NCI-H2227 (cell line): Measurements from ENCODE around the gene PGLYRP4.

Experiments used
- DNase-seq: peaks from one replicate; lab custom pipeline; 2025; ENCODE audit not compliant: unreplicated experiment; lab: John Stamatoyannopoulos, UW

Gene PGLYRP4

DNA sequence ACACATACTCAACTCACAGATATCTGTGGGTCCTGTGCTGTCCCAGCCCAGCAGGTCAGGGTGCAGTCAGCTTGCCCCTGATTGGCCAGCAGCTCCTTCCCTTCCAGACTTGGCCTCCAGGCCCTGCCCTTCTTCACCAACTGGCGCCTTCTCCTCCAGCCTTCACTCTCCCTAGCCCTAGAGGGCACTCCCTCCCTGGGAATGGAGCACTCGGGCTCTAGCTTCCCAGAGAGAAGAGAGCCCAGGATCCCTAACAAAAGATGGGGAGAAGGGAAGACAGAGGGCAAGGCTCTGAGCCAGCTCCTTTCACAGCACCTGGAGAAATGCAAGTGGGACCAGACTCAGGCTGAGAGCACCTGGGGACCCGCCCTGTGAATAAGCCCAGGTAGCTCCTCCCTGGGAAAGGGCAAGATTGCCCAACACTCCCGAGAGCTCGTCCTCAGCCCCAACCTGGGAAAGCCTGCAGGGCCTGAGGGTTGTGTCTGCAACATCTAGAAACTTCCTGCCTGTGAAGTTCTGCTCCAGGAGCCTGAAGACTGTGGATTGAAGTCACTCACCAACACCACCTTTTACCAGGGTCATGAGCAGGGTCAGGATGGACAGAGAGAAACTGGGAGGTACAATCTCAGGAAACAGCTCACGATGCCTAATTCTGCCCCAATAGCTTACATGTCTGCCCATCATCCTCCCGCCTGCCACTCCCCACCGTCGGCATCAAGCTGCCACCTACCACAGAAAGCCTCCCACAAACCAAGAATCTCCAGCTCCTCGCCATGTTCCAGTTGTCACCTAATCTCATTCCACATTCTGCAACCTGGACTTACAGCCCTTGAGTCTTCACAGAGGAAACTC, at the start of gene PGLYRP4:
PGLYRP4 (minus strand) TSS at position 331 of the 852 bp plus-strand sequence. CDS start 909 bp downstream, outside the sequence.
- no peak for DNase-seq

- DNase-seq, result no peak
Observed at GRCh38 chr1:153397924-153398651, 49.4 kb upstream of the PGLYRP4 start.

DNA sequence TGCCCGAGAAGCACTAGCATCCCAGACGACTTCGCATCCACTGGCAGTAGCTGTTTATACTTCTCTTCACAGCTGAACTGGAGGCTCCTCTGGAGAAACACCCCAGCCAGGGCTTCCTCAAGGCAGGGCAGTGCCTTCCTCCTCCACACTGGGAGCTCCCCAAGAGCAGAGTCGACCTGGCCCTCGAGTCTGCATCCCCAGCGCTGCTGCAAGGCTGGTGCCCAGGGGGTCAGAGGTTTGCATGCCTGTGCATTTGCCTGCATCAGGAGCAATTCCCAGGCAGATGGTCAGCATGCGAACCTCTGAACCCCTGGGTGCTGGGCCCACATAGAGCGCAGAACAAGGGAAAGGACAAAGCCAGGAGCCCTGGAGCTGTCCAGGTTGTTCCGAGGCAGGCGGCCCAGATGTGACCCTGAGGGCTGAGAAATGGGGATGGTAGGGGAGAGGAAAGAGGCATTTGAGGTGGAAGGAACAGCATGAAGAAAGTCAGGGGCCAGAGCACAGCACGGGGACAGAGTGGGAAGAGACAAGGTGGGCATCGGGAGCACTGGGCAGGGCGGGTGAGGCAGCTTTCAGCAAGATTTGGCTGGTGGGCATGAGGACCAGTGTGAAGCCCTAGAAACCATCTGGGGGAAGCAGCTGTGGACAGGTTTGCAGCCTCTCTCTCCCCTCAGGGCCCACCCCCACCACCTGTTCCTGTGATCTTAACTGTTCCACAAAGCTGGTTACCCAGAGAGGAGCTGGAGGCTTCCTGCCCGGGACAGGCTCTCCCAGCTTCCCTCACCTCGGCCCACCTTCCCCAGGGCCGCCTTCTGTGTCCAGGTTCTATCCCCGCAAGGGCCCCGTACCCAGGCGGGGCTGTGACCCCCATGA, 48.6 kb upstream of the PGLYRP4 start:
- DNase-seq, result no peak

DNA sequence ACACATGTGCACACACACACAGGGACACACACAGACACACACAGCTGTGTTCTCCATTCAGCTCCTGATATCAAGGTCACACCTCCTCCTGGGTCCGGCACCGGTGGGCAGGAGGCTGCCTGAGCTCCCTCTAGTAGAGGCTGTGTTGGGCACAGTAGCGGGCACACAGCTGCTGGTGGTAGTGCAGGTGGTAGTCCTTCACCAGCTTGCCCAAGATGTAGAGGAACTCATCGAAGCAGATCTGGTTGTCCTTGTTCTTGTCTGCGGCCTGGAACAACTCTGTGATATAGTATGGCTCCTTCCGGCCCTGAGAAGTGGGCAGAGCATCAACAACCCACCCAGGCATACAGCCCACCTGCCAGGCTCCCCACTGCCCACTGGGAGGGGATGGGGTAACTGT, 47.8 kb upstream of the PGLYRP4 start:
- DNase-seq, result no peak

GRCh38 chr1:153395776-153396175, 47.1 kb upstream of the PGLYRP4 start:
- no peak for DNase-seq

GRCh38 chr1:153395136-153395685, 46.6 kb upstream of the PGLYRP4 start:
- DNase-seq, result no peak

GRCh38 chr1:153394391-153394790, 45.8 kb upstream of the PGLYRP4 start:
- DNase-seq, result no peak

- no peak for DNase-seq
Observed at GRCh38 chr1:153393926-153394325, 45.3 kb upstream of the PGLYRP4 start.

DNA sequence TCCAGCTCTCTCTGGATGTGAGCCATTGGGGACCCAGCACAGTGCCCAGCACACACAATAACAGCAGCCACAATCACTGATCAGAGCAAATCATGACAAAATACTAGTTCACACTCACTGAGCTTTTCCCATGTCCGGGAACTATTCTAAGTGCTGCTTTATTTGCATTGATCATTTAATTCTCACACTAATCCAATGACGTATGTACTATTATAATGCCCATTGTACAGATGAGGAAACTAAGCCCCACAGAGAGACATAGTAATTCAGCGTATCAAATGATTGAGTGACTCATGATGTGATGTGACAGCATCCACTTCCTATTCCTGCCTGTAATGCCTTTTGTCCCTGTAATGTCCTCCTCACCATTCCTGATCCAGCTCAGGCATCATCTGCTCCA, 44.2 kb upstream of the PGLYRP4 start:
- DNase-seq, result no peak

GRCh38 chr1:153392258-153392657, 43.6 kb upstream of the PGLYRP4 start:
- DNase-seq, result no peak

- DNase-seq, result no peak
Observed at GRCh38 chr1:153390938-153391710, 42.5 kb upstream of the PGLYRP4 start, which contains the start of gene S100A8. Gene S100A8 (minus strand): TSS chr1:153391073. CDS start chr1:153390535, 538 bp downstream.

DNA sequence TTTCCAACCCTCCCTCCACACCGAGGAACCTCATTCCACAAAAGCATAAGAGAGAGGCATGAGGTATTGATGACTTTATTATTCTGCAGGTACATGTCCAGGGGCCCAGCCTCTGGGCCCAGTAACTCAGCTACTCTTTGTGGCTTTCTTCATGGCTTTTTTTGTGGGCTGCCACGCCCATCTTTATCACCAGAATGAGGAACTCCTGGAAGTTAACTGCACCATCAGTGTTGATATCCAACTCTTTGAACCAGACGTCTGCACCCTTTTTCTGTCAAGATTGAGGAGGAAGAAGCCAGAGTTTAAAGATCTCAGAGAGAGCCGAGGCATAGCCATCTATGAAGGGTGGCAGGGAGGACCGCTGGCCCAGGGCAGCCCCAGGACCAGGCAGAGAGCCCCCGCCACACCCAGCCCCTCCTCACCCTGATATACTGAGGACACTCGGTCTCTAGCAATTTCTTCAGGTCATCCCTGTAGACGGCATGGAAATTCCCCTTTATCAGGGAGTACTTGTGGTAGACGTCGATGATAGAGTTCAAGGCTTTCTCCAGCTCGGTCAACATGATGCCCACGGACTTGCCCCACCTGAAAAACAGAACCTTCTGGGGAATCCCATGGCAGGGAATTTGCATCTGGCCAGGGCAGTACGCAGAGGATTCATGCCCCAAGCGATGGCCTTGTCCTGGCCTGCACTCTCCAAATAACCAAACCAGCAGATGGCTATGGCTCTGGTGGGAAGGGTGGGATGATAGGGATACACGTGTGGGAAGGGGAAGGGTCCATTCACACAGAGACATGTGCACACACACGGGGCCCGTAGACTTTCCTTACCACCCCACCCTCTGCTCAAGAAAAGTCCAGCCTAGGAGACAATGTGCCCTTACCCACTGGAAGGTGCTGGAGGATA, 41.6 kb upstream of the PGLYRP4 start:
- no peak for DNase-seq

GRCh38 chr1:153389401-153389800, 40.8 kb upstream of the PGLYRP4 start:
- DNase-seq, result no peak

DNA sequence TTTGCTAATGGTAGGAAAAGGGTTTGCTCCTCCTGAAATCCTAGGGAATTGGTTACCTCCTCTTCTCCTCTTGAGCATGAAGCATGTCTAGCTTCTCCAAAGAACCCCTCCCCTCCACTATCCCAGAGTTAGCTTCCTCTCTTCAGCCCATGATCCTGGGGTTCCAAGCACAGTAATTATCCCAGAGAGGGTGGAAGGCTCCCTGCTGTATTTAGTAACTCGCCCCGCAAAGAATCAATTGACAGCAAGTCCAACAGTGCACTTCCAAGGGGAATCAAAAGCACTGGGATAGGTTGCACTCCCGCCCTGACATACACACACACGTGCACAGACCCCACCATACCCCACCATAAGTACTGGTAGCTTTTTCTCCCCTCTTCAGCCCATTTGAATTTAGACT, 39.1 kb upstream of the PGLYRP4 start:
- no peak for DNase-seq

DNA sequence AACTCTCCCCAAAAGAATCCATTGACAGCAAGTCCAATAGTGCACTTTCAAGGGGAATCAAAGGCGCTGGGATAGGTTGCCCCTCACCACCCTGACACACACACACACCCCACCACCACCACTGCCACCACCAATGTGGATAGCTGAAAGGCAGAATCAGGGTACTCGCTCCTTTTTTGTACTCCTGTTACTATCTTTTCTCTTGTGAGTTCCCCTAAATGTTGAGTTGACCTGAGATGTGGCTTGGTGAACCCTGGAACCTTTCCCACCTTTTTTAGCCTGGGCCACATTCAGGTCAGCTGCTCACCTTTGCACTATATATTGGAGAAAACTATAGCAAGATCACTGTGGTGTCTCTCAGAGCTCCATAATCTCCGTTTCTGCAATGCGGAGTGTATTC, 38.4 kb upstream of the PGLYRP4 start:
- no peak for DNase-seq

DNA sequence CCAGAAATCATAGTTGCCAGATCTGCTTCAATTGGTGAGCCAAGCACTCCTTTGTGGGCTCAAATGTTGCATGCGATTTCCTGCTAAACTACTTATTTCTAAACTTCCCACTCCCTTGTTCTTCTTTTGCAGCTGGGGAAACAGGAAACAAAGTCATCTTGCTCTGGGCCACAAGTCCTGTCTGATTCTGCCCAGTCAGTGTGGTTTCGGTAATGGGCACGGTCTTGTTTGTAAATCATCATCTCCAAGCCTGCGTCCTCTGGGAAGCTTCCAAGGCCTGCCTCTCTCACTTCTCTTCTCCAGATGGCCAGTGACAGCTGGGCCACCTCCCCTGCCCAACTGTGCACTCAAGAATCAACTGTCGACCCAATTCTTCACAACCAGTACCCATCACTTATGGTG, 37.9 kb upstream of the PGLYRP4 start:
- DNase-seq, result no peak

- DNase-seq, result no peak
Observed at GRCh38 chr1:153384958-153385580, 36.4 kb upstream of the PGLYRP4 start.

- DNase-seq, result no peak
Observed at GRCh38 chr1:153380711-153381110, 32.1 kb upstream of the PGLYRP4 start.

- no peak for DNase-seq
Observed at GRCh38 chr1:153379591-153379990, 30.9 kb upstream of the PGLYRP4 start.
